Measurements from ENCODE around the gene KLHDC4. TPM values are rescaled to one million over a fixed set of nuclear protein-coding genes. Genes with fewer than 3 reads are reported as not detected.
A peak's percentile ranks its signal among the peaks of the same experiment; 100 is the strongest.

KLHDC4 gene
- total and polyA plus RNA-seq, 10 of the 15 experiments (the other 5 are each of a cell fraction or from before 2014, with no cell fraction given): 0.80 to 62.1 (median 32.8) TPM

- TF ChIP-seq ATF3 (IDR thresholded peaks at IDR 0.05; ENCODE audit: borderline replicate concordance, extremely low read depth, low read depth, low read length) (peak; percentile 87; the same call in 1 of the 2 replicates), MTA2 (IDR thresholded peaks at IDR 0.05; ENCODE audit: low read depth) (0 out of 2 replicates have a peak, but pooled peaks have one; percentile 20), FOXK2 (IDR thresholded peaks at IDR 0.05) (no peak; the same call in 1 of the 2 replicates), BCL3 (IDR thresholded peaks at IDR 0.05; ENCODE audit: borderline replicate concordance, insufficient read depth, low read depth, low read length, poor library complexity, severe bottlenecking) (peak; percentile 33), STAT3 (IDR thresholded peaks at IDR 0.05; ENCODE audit: low read depth, low read length) (no peak), CREM (IDR thresholded peaks at IDR 0.05; ENCODE audit: low read depth) (peak; percentile 99), E4F1 (IDR thresholded peaks at IDR 0.05; ENCODE audit: borderline replicate concordance, partially characterized antibody) (peak; percentile 71), POLR2AphosphoS5 (IDR thresholded peaks at IDR 0.05; ENCODE audit: low read length) (peak; percentile 91), HCFC1 (IDR thresholded peaks at IDR 0.05; ENCODE audit: low read length) (peak; percentile 76), SIX5 (IDR thresholded peaks at IDR 0.05; ENCODE audit: low read depth, low read length, severe bottlenecking) (peak; percentile 53), BHLHE40 (IDR thresholded peaks at IDR 0.05; ENCODE audit: borderline replicate concordance in 1 of 2, low read depth in 2 of 2, low read length in 1 of 2) (0 out of 4 replicates have a peak, but pooled peaks of 1 of the 2 experiments have one; percentile 6), YY1 (IDR thresholded peaks at IDR 0.05; ENCODE audit: low read depth, low read length) (peak; percentile 90), NR2F1 (conservative IDR thresholded peaks at IDR 0.05) (peak; percentile 14; the same call in 1 of the 2 replicates), ZNF207 (IDR thresholded peaks at IDR 0.05; ENCODE audit: borderline replicate concordance) (peak; percentile 48; the same call in 1 of the 2 replicates), CHD1 (IDR thresholded peaks at IDR 0.05; ENCODE audit: low read depth, low read length) (no peak), TAF1 (IDR thresholded peaks at IDR 0.05; ENCODE audit: borderline replicate concordance, low read depth, low read length) (peak; percentile 91), SIN3A (IDR thresholded peaks at IDR 0.05; ENCODE audit: low read depth, low read length) (peak; percentile 95), DPF2 (IDR thresholded peaks at IDR 0.05) (0 out of 2 replicates have a peak, but pooled peaks have one; percentile 22), SRF (IDR thresholded peaks at IDR 0.05; ENCODE audit: low read depth in 2 of 2, low read length in 2 of 2) (peak; percentile 38 to 90; a peak in 2 of 4 replicates)
Measured at GRCh38 chr16:87765776-87766484, at the start of gene KLHDC4 (continued).

Measured in GM12878 (cell line).